Psoas muscle (tissue), 8 donors: ENCODE measurements around the gene PREX1. TPM values are rescaled to one million over a fixed set of nuclear protein-coding genes. Genes with fewer than 3 reads are reported as not detected.
"Not testable (repeated sequence)": the region's sequence is repeated elsewhere in the genome, so short reads cannot be mapped to it uniquely, and the experiment has no call there.

Experiments used
- ATAC-seq, 4 donors: fragments of 200-7000 bp; cut with Tn5 transposase; one replicate each; pipeline ENCODE4 v1.9.1; 2020; ENCODE audit warnings: moderate library complexity in 3 of 4, mild to moderate bottlenecking in 2 of 4
- DNase-seq, 2 donors: peaks; one replicate each; pipeline ENCODE4 v3.0.0-alpha.2; 2020
- H3K27ac ChIP-seq: fragments of 200-600 bp; one replicate; pipeline ENCODE4 v1.8.0; 2022
- H3K27me3 ChIP-seq, 3 donors: fragments of 200-600 bp in 1 of 3; one replicate each; pipeline versions ENCODE4 v1.6.1 to v1.8.0; 2013 to 2022; ENCODE audit warnings: low read length in 2 of 3, mild to moderate bottlenecking in 2 of 3, moderate library complexity in 1 of 3; ENCODE audit not compliant: insufficient read depth in 3 of 3
- H3K36me3 ChIP-seq, 2 donors: fragments of 200-600 bp in 1 of 2; one replicate each; pipeline versions ENCODE4 v1.6.1 to v1.8.0; 2013 to 2022; ENCODE audit warnings: low read depth in 1 of 2, mild to moderate bottlenecking in 1 of 2, moderate library complexity in 1 of 2; ENCODE audit not compliant: insufficient read depth in 1 of 2
- H3K4me1 ChIP-seq: fragments of 200-600 bp; one replicate; pipeline ENCODE4 v1.8.0; 2022
- H3K4me3 ChIP-seq: fragments of 200-600 bp; one replicate; pipeline ENCODE4 v1.8.0; 2022; ENCODE audit warnings: mild to moderate bottlenecking
- H3K9me3 ChIP-seq: fragments of 200-600 bp; one replicate; pipeline ENCODE4 v1.8.0; 2022
- WGBS, 3 donors: extraction: QIAGEN DNeasy Blood & Tissue Kit; methylation state at CpG; one replicate each; pipeline versions ENCODE4 v1.1.6 to v1.1.7; 2013; 5-methylcytosine and 5-hydroxymethylcytosine counted together
- intact Hi-C, 2 donors: fragments of 100-400 bp; cut with DNase I; formaldehyde crosslinking; loops; one replicate each; pipeline versions ENCODE4 v1.11.0 to v1.14.2; 2022
- polyA plus RNA-seq, 3 donors: library from polyadenylated mRNA; stranded (reverse); fragments of 200-250 nt; gene quantifications; one replicate each; pipeline ENCODE4 v1.2.3, GENCODE V29; 2013
- total RNA-seq, 4 donors: library from RNA; stranded (reverse); fragmentation: NEBNext Ultra II Directional in 2 of 4; extraction: Animal tissue kit (Norgen Biotek cat#: 25700) in 2 of 4; gene quantifications; one replicate each; pipeline versions ENCODE4 v1.2.1 to v1.2.4, GENCODE V29; 2021 to 2023
- TF ChIP-seq, protein P1 (sequence below): fragments of 200-600 bp; IDR thresholded peaks from one replicate; pipeline ENCODE4 v1.8.0; 2022; ENCODE audit warnings: antibody characterized with exemption
- donor health status: healthy with polysubstance abuse.
- donor health status: DM: no; HTN: no; CAD: no; lungs with moderate emphysema.
- donor health status: Bipolar disorder and iron deficiency.
- donor health status: healthy.
- donor health status: DM: yes; HTN: yes; CAD: no.
- donor health status: DM: no; HTN: no; CAD: no.
- donor health status: DM: no; HTN: no; CAD: no.
- donor health status: DM: yes; HTN: yes; CAD: no.

PREX1 gene
- total and polyA plus RNA-seq, 7 donors: 2.5 to 8.3 (median 5.3) TPM

DNA sequence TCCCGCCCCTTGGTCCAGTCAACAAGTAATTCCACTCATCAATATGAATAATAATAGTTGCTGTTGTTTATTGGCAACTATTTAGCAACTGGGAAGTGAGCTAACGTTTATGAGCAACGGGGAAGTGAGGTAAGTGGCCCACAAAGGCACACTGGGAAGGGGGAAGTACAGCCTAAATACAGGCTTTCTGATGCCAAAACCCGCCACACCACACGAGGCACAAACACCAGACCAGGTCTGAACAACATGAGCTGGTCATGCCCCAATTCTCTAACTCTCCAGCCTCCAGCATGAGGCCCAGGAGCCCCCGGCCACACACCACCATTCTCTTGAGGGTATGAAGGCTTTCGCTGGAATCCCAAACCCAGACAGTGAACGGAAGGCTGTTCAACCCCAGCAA is 50.8 kb downstream of the PREX1 start:
- TF ChIP-seq, protein P1, sequence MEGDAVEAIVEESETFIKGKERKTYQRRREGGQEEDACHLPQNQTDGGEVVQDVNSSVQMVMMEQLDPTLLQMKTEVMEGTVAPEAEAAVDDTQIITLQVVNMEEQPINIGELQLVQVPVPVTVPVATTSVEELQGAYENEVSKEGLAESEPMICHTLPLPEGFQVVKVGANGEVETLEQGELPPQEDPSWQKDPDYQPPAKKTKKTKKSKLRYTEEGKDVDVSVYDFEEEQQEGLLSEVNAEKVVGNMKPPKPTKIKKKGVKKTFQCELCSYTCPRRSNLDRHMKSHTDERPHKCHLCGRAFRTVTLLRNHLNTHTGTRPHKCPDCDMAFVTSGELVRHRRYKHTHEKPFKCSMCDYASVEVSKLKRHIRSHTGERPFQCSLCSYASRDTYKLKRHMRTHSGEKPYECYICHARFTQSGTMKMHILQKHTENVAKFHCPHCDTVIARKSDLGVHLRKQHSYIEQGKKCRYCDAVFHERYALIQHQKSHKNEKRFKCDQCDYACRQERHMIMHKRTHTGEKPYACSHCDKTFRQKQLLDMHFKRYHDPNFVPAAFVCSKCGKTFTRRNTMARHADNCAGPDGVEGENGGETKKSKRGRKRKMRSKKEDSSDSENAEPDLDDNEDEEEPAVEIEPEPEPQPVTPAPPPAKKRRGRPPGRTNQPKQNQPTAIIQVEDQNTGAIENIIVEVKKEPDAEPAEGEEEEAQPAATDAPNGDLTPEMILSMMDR: no peak
- DNase-seq (no peak), ATAC-seq (no peak)
- Histone ChIP-seq H3K27ac (no peak overlapping the region), H3K4me1 (no peaks in the 10 kb centered on the region), H3K4me3 (no peak overlapping the region), H3K9me3 (no peaks in the 10 kb centered on the region), H3K36me3 (no peaks in the 10 kb centered on the region), H3K27me3 (no peaks in the 10 kb centered on the region)
- intact Hi-C loops: no loop called here
- 81 to 82% (median 81%) methylated on average over 8 of the region's 8 CpGs for WGBS, 3 donors

DNA sequence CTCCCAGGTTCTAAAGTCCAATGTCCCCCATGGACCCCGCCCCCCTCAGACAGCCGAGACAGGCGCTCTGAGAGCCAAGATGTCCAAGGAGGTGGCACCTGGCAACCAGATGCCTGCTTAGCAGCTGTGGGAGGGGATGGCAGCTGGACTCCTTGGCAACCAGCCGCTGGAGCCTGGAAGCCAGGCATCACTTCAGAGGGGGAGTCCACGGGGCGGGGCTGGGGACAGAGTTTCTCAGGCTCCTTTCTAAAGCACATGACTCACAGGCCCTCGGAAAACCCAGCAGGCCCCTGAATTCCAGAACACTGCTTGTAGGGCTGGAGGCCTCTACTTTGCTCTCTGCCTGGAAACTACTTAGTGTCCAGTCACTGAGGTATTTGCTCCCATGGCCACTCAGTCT is 51.5 kb downstream of the PREX1 start:
- peak; percentile 28 to 73 (median 55) for ATAC-seq
- H3K4me1 ChIP-seq: no peaks in the 10 kb centered on the region
- 49 to 66% (median 51%) methylated on average over 7 of the region's 7 CpGs for WGBS, 3 donors

DNA sequence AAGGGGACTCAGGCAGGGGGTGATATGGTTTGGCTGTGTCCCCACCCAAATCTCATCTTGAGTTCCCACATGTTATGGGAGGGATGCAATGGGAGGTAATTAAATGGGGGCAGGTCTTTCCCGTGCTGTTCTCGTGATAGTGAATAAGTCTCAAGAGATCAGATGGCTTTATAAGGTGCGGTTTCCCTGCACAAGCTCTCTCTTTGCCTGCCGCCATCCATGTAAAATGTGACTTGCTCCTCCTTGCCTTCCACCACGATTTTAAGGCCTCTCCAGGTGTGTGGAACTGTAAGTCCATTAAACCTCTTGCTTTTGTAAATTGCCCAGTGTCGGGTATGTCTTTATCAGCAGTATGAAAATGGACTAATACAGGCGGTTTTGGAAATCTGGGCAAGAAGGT is 52.3 kb downstream of the PREX1 start:
- H3K27ac ChIP-seq, DNase-seq, H3K4me1 ChIP-seq, ATAC-seq, H3K4me3 ChIP-seq, H3K9me3 ChIP-seq, H3K27me3 ChIP-seq, H3K36me3 ChIP-seq, intact Hi-C loops: not testable (repeated sequence)
- WGBS, 3 donors: 96 to 98% (median 98%) methylated on average over 7 of the region's 7 CpGs

More for the DNA sequence above, 51.5 kb downstream of the PREX1 start:
- TF ChIP-seq, protein P1: no peak
- no peaks in the 10 kb centered on the region for H3K36me3 ChIP-seq
- peak in 1 of 2 donors; percentile 68 for DNase-seq
- H3K27me3 ChIP-seq: no peaks in the 10 kb centered on the region
- intact Hi-C loops: no loop called here
- H3K4me3 ChIP-seq: no peak overlapping the region
- H3K27ac ChIP-seq: no peak overlapping the region
- no peaks in the 10 kb centered on the region for H3K9me3 ChIP-seq

DNA sequence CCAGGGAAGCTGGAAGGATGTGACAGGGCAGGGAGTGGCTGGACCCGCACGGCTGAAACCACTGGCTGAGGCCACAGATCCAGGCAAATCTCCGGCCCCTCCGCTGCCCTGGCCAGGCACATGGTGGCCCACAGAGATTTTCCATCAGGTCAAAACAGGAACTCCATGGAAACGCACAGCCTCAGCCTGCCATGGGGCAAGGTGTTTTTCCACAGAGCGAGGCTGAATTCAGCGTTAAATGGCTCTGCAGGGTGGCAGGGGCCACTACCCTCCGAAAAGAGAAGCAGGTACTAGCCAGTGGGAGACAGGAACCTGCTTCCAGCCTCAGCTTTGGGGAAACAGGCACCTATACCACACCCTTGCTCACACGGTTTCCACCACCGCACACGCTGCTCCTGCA is 53.1 kb downstream of the PREX1 start:
- intact Hi-C loops: loop anchor here in 1 of 2 donors (5.0 kb wide), 1 partner anchor 37 kb away; no protein-coding TSS in a partner anchor
- H3K4me1 ChIP-seq: no peaks in the 10 kb centered on the region
- 89 to 93% (median 89%) methylated on average over 11 of the region's 11 CpGs for WGBS, 3 donors

DNA sequence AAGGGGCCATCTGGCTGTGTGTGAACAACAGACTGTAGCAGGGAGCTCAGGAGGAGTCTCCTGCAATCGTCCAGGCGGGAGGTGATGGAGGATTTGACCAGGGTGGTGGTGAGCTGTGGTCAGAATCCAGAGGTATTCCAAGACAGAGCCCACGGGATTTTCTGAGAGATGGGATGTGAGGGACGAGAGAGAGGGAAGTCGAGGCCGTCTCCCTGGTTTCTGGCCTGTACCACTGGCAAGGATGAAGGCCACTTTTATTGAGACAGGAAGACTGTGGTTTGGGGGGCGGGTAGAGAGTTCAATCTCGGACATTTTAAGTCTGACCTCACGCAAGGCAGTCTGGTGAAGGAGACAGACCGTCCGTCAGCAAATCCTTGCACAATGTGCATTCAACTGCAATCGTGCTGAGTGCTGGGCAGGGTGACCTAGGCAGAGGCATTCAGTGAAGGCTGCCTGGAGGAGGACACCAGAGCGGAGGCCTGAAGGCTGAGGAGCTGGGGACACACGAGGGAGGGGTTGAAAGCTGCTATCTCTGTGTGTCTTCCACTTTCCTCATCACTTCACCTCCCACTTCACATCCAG is 53.9 kb downstream of the PREX1 start:
- Histone ChIP-seq H3K9me3 (no peaks in the 10 kb centered on the region), H3K4me1 (no peaks in the 10 kb centered on the region), H3K4me3 (no peak overlapping the region), H3K27me3 (no peaks in the 10 kb centered on the region), H3K27ac (no peak overlapping the region), H3K36me3 (no peaks in the 10 kb centered on the region)
- TF ChIP-seq, protein P1: no peak
- DNase-seq (no peak), ATAC-seq (no peak)
- intact Hi-C loops: loop anchor here in 1 of 2 donors (5.0 kb wide), 1 partner anchor 37 kb away; no protein-coding TSS in a partner anchor
- 78 to 87% (median 82%) methylated on average over 14 of the region's 14 CpGs for WGBS, 3 donors

More for the DNA sequence above, 53.1 kb downstream of the PREX1 start:
- no peak for DNase-seq
- Histone ChIP-seq H3K27ac (no peak overlapping the region), H3K4me3 (no peak overlapping the region), H3K27me3 (no peaks in the 10 kb centered on the region), H3K9me3 (no peaks in the 10 kb centered on the region), H3K36me3 (no peaks in the 10 kb centered on the region)
- TF ChIP-seq, protein P1: no peak
- ATAC-seq: no peak
